Neural cell (in vitro differentiated cells): Measurements from ENCODE around the gene UQCRC1.

Experiments
- EP300 ChIP-seq: fragments of 450-650 bp; conservative IDR thresholded peaks from 2 replicates; pipeline ENCODE4 v1.6.1; 2014; ENCODE audit warnings: antibody characterized with exemption, mild to moderate bottlenecking, moderate library complexity; ENCODE audit not compliant: poor library complexity, severe bottlenecking
- POLR2AphosphoS5 ChIP-seq: IDR thresholded peaks from 2 replicates; pipeline ENCODE4 v1.6.1; 2012
- TAF1 ChIP-seq: IDR thresholded peaks from 2 replicates; pipeline ENCODE4 v1.6.1; 2012; ENCODE audit warnings: low read depth
- TF ChIP-seq, protein P1 (sequence below): IDR thresholded peaks from 2 replicates; pipeline ENCODE4 v1.6.1; 2012; ENCODE audit warnings: borderline replicate concordance

GRCh38 chr3:48552111-48552951, 57.1 kb downstream of the UQCRC1 start:
- TF ChIP-seq POLR2AphosphoS5: no peak
- TF ChIP-seq TAF1: no peak
- TF ChIP-seq EP300: no peak
- TF ChIP-seq, protein P1, sequence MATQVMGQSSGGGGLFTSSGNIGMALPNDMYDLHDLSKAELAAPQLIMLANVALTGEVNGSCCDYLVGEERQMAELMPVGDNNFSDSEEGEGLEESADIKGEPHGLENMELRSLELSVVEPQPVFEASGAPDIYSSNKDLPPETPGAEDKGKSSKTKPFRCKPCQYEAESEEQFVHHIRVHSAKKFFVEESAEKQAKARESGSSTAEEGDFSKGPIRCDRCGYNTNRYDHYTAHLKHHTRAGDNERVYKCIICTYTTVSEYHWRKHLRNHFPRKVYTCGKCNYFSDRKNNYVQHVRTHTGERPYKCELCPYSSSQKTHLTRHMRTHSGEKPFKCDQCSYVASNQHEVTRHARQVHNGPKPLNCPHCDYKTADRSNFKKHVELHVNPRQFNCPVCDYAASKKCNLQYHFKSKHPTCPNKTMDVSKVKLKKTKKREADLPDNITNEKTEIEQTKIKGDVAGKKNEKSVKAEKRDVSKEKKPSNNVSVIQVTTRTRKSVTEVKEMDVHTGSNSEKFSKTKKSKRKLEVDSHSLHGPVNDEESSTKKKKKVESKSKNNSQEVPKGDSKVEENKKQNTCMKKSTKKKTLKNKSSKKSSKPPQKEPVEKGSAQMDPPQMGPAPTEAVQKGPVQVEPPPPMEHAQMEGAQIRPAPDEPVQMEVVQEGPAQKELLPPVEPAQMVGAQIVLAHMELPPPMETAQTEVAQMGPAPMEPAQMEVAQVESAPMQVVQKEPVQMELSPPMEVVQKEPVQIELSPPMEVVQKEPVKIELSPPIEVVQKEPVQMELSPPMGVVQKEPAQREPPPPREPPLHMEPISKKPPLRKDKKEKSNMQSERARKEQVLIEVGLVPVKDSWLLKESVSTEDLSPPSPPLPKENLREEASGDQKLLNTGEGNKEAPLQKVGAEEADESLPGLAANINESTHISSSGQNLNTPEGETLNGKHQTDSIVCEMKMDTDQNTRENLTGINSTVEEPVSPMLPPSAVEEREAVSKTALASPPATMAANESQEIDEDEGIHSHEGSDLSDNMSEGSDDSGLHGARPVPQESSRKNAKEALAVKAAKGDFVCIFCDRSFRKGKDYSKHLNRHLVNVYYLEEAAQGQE: no peak
